ENCODE results near the gene KYNU. TPM values are rescaled to one million over a fixed set of nuclear protein-coding genes. Genes with fewer than 3 reads are reported as not detected.
"Not testable (repeated sequence)": the region's sequence is repeated elsewhere in the genome, so short reads cannot be mapped to it uniquely, and the experiment has no call there.

The KYNU gene
- total RNA-seq, 6 experiments from 2014 or later = 0.17 to 0.63 (median 0.34) TPM; not detected in 1

DNA sequence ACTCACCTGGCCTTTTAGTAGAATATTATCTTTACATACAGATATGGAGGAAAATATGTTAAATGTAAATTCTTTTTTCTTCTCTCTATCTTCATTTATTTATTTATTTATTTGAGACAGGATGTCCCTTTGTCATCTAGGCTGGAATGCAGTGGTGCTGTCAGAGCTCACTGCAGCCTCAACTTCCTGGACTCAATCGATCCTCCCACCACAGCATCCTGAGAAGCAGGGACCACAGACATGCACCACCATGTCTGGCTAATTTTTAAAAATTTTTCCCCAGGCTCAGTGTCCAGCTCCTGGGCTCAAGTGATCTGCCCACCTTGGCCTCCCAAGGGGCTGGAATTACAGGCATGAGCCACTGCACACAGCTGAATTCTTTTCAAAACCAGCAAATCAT is 20.3 kb downstream of the KYNU start:
- Mint-ChIP-seq H3K27me3 (ENCODE audit: insufficient read depth) (no peaks in the 10 kb centered on the region), H3K27ac (no peak overlapping the region), H3K9me3 (peaks cover 21% of the 10 kb centered on the region), H3K4me3 (no peak overlapping the region), H3K36me3 (ENCODE audit: low read depth) (no peaks in the 10 kb centered on the region), H3K4me1 (ENCODE audit: low read depth) (no peaks in the 10 kb centered on the region)
- TF ChIP-seq CTCF (IDR thresholded peaks at IDR 0.05) = no peak
- DNase-seq = no peak

DNA sequence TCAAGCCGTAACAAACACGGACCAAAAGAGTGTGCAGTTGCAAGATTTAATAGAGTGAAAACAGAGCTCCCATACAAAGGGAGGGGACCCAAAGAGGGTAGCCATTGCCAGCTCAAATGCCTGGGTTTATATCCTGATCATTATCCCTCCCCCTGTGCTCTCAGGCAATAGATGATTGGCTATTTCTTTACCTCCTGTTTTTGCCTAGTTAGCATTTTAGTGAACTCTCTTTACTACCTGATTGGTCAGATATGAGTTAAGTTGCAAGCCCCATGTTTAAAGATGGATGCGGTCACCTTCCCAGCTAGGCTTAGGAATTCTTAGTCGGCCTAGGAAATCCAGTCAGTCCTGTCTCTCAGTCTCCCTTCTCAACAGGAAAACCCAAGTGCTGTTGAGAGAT is 22.9 kb downstream of the KYNU start:
- H3K9me3 Mint-ChIP-seq = peaks cover 17% of the 10 kb centered on the region
- not testable (repeated sequence) for DNase-seq; H3K27ac Mint-ChIP-seq; H3K36me3 Mint-ChIP-seq (ENCODE audit: low read depth); H3K4me1 Mint-ChIP-seq (ENCODE audit: low read depth); H3K4me3 Mint-ChIP-seq; H3K27me3 Mint-ChIP-seq (ENCODE audit: insufficient read depth)

DNA sequence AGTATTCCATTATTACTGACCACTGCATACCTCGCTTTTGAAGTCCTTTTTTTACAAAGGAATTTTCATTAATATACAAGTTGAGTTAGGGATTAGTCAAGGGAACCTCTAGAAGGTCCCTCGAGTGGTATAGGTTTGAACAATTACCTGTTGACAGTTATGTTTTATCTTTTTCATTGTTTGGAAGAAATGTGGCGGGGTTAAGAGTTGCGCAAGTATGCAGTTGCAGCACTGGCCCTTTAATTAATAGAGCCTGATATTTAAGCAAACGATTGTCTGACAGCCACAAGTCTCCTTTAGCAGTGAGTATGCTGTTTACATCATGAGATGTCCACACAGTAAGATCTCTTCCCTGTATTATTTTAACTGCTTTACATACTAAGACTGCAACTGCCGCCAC is 24.3 kb downstream of the KYNU start:
- 0 out of 2 replicates have a peak, but pooled peaks cover 2% of the 10 kb centered on the region for H3K27me3 Mint-ChIP-seq (ENCODE audit: insufficient read depth)
- no peaks in the 10 kb centered on the region for H3K4me1 Mint-ChIP-seq (ENCODE audit: low read depth)
- H3K9me3 Mint-ChIP-seq = peaks cover 17% of the 10 kb centered on the region
- no peaks in the 10 kb centered on the region for H3K36me3 Mint-ChIP-seq (ENCODE audit: low read depth)
- DNase-seq = no peak
- no peak for TF ChIP-seq CTCF (IDR thresholded peaks at IDR 0.05)
- H3K27ac Mint-ChIP-seq = no peak overlapping the region
- H3K4me3 Mint-ChIP-seq = no peak overlapping the region

- H3K36me3 Mint-ChIP-seq (ENCODE audit: low read depth); H3K27ac Mint-ChIP-seq; H3K27me3 Mint-ChIP-seq (ENCODE audit: insufficient read depth); H3K4me3 Mint-ChIP-seq; H3K4me1 Mint-ChIP-seq (ENCODE audit: low read depth); DNase-seq: not testable (repeated sequence)
- H3K9me3 Mint-ChIP-seq = peaks cover 17% of the 10 kb centered on the region
Observed at GRCh38 chr2:142903726-142904125, 26.3 kb downstream of the KYNU start.

GRCh38 chr2:142907653-142908052 is 30.2 kb downstream of the KYNU start:
- H3K4me3 Mint-ChIP-seq = no peak overlapping the region
- H3K27me3 Mint-ChIP-seq (ENCODE audit: insufficient read depth) = peaks cover 2% of the 10 kb centered on the region; the same call in 1 of the 2 replicates
- no peak overlapping the region for H3K27ac Mint-ChIP-seq
- no peak for DNase-seq
- H3K9me3 Mint-ChIP-seq = peaks cover 3% of the 10 kb centered on the region; the same call in 1 of the 2 replicates
- H3K4me1 Mint-ChIP-seq (ENCODE audit: low read depth) = no peaks in the 10 kb centered on the region
- H3K36me3 Mint-ChIP-seq (ENCODE audit: low read depth) = no peaks in the 10 kb centered on the region
- no peak for TF ChIP-seq CTCF (IDR thresholded peaks at IDR 0.05)

DNA sequence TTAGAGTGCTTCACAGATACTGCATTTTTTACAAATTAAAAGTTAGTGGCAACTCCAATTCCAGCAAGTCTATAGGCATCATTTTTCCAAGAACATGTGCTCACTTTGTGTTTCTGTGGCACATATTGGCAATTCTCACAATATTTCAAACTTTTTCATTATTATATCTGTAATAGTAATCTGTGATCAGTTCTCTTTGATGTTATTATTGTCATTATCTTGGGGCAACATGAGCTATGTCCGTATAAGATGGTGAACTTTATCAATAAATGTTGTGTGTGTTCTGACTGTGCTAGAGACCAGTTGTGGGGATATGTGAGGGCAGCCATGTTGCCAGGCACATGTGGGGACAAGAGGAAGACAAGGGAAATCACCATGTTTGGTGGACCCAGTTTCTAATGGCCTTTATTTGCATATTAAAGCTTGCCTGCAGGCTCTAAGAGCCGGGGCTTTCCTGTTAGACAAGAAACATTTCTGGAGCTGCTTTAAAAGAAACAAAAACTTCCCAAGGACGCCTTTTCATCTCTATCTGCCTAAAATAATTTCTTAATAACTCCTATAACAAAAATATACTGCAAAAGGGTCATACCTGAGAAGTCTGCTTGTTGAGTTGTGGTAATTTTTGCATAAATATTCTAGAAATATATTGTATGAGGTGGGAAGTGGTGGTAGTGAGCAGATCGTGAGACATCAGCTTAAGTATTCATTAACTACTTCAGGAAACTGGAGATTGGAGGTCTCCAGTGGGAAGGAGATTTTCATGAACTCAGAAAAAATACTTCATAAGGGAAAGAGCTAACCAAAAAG is 37.2 kb downstream of the KYNU start:
- Mint-ChIP-seq H3K4me1 (ENCODE audit: low read depth) (no peaks in the 10 kb centered on the region), H3K9me3 (0 out of 2 replicates have a peak, but pooled peaks cover 7% of the 10 kb centered on the region), H3K27me3 (ENCODE audit: insufficient read depth) (no peaks in the 10 kb centered on the region), H3K4me3 (no peak overlapping the region), H3K27ac (no peak overlapping the region), H3K36me3 (ENCODE audit: low read depth) (no peaks in the 10 kb centered on the region)
- DNase-seq = no peak
- TF ChIP-seq CTCF (IDR thresholded peaks at IDR 0.05) = no peak

All from HFFc6 (cell line).